ENCODE measurements around the gene MYT1.

DNA sequence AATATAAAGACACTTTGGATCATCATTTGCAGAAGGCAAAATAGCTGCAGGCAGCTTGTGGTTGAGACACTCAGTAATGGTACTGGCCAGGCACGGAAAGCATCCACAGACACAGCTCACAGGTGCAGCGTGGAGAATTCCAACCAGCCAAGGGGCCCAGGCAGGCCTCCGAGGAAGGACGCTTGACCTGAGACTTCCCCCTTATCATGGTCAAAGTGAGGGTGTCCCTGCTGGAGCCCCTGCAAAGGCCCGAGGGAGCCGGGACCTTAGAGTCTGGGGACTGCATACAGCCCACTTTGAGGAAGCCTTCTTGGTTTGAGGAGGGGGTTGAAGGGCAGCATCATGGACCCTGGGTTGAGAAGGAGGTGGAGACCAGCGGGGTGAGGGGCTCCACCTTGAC is 15.1 kb upstream of the MYT1 start:
- TF ChIP-seq, protein P1, sequence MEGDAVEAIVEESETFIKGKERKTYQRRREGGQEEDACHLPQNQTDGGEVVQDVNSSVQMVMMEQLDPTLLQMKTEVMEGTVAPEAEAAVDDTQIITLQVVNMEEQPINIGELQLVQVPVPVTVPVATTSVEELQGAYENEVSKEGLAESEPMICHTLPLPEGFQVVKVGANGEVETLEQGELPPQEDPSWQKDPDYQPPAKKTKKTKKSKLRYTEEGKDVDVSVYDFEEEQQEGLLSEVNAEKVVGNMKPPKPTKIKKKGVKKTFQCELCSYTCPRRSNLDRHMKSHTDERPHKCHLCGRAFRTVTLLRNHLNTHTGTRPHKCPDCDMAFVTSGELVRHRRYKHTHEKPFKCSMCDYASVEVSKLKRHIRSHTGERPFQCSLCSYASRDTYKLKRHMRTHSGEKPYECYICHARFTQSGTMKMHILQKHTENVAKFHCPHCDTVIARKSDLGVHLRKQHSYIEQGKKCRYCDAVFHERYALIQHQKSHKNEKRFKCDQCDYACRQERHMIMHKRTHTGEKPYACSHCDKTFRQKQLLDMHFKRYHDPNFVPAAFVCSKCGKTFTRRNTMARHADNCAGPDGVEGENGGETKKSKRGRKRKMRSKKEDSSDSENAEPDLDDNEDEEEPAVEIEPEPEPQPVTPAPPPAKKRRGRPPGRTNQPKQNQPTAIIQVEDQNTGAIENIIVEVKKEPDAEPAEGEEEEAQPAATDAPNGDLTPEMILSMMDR (conservative IDR thresholded peaks at IDR 0.05): no peak
- TF ChIP-seq EZH2 (IDR thresholded peaks at IDR 0.05; ENCODE audit: low read depth): no peak

Data from PC-9 (cell line).